Mucosa of rectum (tissue), 2 donors: ENCODE results near the gene PROM2.

ENCODE experiments used
- H3K27ac ChIP-seq, 2 donors: one replicate each; pipeline ENCODE4 v1.7.0; 2013; ENCODE audit warnings: inconsistent platforms in 2 of 2, low read depth in 2 of 2, low read length in 2 of 2
- H3K27me3 ChIP-seq, 2 donors: one replicate each; pipeline ENCODE4 v1.7.0; 2013; ENCODE audit warnings: low read length in 2 of 2; ENCODE audit not compliant: control insufficient read depth in 2 of 2, insufficient read depth in 2 of 2
- H3K36me3 ChIP-seq, 2 donors: one replicate each; pipeline ENCODE4 v1.7.0; 2013; ENCODE audit warnings: low read length in 2 of 2; ENCODE audit not compliant: control insufficient read depth in 2 of 2, insufficient read depth in 2 of 2
- H3K4me1 ChIP-seq, 2 donors: one replicate each; pipeline ENCODE4 v1.7.0; 2013; ENCODE audit warnings: low read length in 2 of 2, mild to moderate bottlenecking in 1 of 2; ENCODE audit not compliant: control insufficient read depth in 2 of 2, insufficient read depth in 2 of 2
- H3K4me3 ChIP-seq, 2 donors: one replicate each; pipeline ENCODE4 v1.7.0; 2013; ENCODE audit warnings: low read length in 2 of 2
- H3K9ac ChIP-seq, 2 donors: one replicate each; pipeline ENCODE4 v1.7.0; 2013; ENCODE audit warnings: low read length in 2 of 2, low read depth in 1 of 2, mild to moderate bottlenecking in 1 of 2
- H3K9me3 ChIP-seq, 2 donors: one replicate each; pipeline ENCODE4 v1.7.0; 2013; ENCODE audit warnings: low read length in 2 of 2; ENCODE audit not compliant: control insufficient read depth in 2 of 2
- donor health status: healthy.
- donor health status: Normal muscosa, but diverticular disease.

The PROM2 gene

GRCh38 chr2:95327861-95328260 lies 53.6 kb downstream of the PROM2 start:
- Histone ChIP-seq H3K4me3 (no peak overlapping the region), H3K9ac (no peak overlapping the region), H3K36me3 (no peaks in the 10 kb centered on the region), H3K27me3 (no peaks in the 10 kb centered on the region), H3K4me1 (no peaks in the 10 kb centered on the region), H3K9me3 (no peaks in the 10 kb centered on the region), H3K27ac (no peak overlapping the region)

- Histone ChIP-seq H3K9me3 (no peaks in the 10 kb centered on the region), H3K4me3 (no peak overlapping the region), H3K27me3 (no peaks in the 10 kb centered on the region), H3K9ac (no peak overlapping the region), H3K4me1 (no peaks in the 10 kb centered on the region), H3K36me3 (no peaks in the 10 kb centered on the region), H3K27ac (no peak overlapping the region)
Measured at GRCh38 chr2:95328358-95329125, 54.3 kb downstream of the PROM2 start.

- Histone ChIP-seq H3K4me3 (no peak overlapping the region), H3K27me3 (no peaks in the 10 kb centered on the region), H3K27ac (no peak overlapping the region), H3K9me3 (no peaks in the 10 kb centered on the region), H3K9ac (no peak overlapping the region), H3K36me3 (no peaks in the 10 kb centered on the region), H3K4me1 (no peaks in the 10 kb centered on the region)
Measured at GRCh38 chr2:95329401-95329800, 55.2 kb downstream of the PROM2 start.

DNA sequence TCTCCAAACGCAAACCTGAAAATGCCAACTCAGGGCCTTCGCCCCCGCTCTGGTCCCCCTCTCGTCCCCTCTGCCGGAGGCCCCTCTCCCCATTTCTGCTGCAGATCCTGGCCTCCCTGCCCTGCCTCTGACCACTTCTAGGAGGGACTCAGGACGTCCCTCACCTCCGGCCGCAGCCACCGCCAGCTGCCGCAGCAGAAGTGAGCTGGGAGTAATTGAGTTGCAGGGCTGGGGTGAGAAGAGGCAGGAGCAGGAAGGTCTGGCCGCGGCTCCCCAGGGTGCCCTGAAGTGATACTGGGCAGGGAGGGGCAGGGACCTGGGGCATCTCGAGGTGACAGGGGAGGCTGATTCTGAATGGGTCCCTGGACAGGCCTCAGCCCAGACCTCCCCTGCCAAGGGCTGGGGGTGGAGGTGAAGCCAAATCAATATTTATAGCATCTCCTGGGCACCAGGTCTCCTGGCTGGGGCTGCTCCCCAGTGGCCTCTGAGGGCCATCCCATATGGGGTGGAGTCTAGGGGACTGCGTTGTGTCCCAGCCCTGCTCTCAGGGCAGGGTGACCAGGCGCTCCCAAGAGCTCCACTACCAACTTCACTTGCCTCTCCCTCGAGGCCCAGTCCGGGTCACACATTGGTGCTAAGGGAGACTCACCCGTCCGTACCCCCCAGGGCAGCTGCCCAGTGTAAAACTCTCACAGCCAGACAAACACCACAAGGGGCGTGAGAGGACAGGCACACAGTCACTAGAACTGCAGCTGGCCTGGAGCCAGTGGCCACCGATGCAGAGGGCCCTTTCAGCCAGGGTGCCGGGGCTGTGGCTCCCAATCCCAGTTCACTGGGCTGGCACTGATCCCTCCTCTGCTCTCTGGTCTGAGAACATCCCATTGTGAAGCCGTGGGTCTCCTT lies 55.9 kb downstream of the PROM2 start:
- Histone ChIP-seq H3K36me3 (no peaks in the 10 kb centered on the region), H3K4me3 (no peak overlapping the region), H3K27ac (no peak overlapping the region), H3K4me1 (no peaks in the 10 kb centered on the region), H3K27me3 (no peaks in the 10 kb centered on the region), H3K9ac (no peak overlapping the region), H3K9me3 (no peaks in the 10 kb centered on the region)

GRCh38 chr2:95330794-95331338 lies 56.6 kb downstream of the PROM2 start:
- no peak overlapping the region for H3K27ac ChIP-seq
- H3K36me3 ChIP-seq, result no peaks in the 10 kb centered on the region
- H3K4me1 ChIP-seq, result no peaks in the 10 kb centered on the region
- no peak overlapping the region for H3K4me3 ChIP-seq
- H3K27me3 ChIP-seq, result no peaks in the 10 kb centered on the region
- no peaks in the 10 kb centered on the region for H3K9me3 ChIP-seq
- H3K9ac ChIP-seq, result no peak overlapping the region

DNA sequence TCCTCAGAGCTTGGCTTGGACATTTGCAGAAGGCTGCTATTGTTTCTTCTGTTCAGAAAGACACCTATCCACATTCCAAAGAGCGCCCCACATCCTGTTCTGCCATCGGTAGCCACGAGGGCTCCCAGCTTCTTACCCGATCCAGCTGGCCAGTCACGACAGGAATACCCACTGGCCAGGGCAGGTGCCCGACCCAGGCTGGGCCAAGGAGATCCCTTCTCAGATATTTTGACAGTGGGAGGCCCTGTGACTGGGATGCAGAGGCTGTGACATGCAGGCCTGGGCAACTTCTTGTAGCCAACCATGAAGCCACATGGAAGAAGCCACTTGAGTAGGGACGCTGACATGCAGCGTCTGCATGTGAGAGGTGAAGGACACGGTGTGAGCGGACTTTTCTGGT lies 57.4 kb downstream of the PROM2 start:
- Histone ChIP-seq H3K4me3 (no peak overlapping the region), H3K27ac (no peak overlapping the region), H3K27me3 (no peaks in the 10 kb centered on the region), H3K9me3 (no peaks in the 10 kb centered on the region), H3K4me1 (no peaks in the 10 kb centered on the region), H3K9ac (no peak overlapping the region), H3K36me3 (no peaks in the 10 kb centered on the region)

DNA sequence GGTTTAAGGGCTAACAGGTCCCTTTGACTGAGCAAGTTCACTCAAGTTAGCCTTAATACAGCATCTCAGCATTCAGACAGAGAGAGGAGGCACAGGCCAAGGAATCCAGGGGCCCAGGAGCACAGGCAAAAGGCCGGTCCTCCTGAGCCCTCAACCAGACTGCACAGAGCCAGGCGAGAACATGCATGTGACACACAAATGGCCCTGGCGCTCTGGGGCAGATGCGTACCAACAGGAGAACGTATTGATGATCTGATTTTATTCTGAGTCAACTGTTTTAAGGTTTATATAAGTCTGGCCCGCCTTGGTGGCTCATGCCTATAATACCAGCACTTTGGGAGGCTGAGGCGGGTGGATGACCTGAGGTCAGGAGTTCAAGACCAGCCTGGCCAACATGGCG lies 57.8 kb downstream of the PROM2 start:
- H3K36me3 ChIP-seq, result no peaks in the 10 kb centered on the region
- no peaks in the 10 kb centered on the region for H3K4me1 ChIP-seq
- no peaks in the 10 kb centered on the region for H3K9me3 ChIP-seq
- H3K27ac ChIP-seq, result no peak overlapping the region
- no peak overlapping the region for H3K9ac ChIP-seq
- H3K27me3 ChIP-seq, result no peaks in the 10 kb centered on the region
- no peak overlapping the region for H3K4me3 ChIP-seq

GRCh38 chr2:95333056-95333455 lies 58.8 kb downstream of the PROM2 start:
- H3K27ac ChIP-seq, result no peak overlapping the region
- H3K9ac ChIP-seq, result no peak overlapping the region
- no peak overlapping the region for H3K4me3 ChIP-seq
- no peaks in the 10 kb centered on the region for H3K4me1 ChIP-seq
- no peaks in the 10 kb centered on the region for H3K9me3 ChIP-seq
- no peaks in the 10 kb centered on the region for H3K27me3 ChIP-seq
- H3K36me3 ChIP-seq, result no peaks in the 10 kb centered on the region

- no peaks in the 10 kb centered on the region for H3K27me3 ChIP-seq
- no peak overlapping the region for H3K9ac ChIP-seq
- no peak overlapping the region for H3K27ac ChIP-seq
- H3K4me1 ChIP-seq, result no peaks in the 10 kb centered on the region
- no peak overlapping the region for H3K4me3 ChIP-seq
- H3K36me3 ChIP-seq, result no peaks in the 10 kb centered on the region
- no peaks in the 10 kb centered on the region for H3K9me3 ChIP-seq
Measured at GRCh38 chr2:95333888-95334338, 59.7 kb downstream of the PROM2 start.
